ENCODE results near the gene CLSTN3.
"Not testable (repeated sequence)": the region's sequence is repeated elsewhere in the genome, so short reads cannot be mapped to it uniquely, and the experiment has no call there.

Gene CLSTN3

DNA sequence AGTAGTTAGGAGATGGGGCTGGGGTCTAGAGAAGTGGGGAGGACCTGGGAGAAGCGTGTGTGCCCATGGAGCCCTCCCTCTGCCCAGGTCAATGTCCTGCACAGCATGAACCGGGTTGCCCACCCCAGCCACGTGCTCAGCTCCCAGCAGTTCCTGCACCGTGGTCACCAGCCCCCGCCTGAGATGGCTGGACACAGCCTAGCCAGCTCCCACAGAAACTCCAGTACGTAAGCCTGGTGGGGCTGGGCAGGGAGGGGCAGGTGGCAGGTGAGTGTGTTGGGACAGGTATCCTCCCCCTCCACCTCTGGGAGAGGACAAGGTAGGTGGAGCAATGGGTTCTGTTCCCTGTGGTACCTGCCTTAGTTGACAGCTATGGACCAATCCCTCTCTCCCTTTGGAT, 20.7 kb downstream of the CLSTN3 start:
- DNase-seq (ENCODE audit: low read depth) = no peak

DNA sequence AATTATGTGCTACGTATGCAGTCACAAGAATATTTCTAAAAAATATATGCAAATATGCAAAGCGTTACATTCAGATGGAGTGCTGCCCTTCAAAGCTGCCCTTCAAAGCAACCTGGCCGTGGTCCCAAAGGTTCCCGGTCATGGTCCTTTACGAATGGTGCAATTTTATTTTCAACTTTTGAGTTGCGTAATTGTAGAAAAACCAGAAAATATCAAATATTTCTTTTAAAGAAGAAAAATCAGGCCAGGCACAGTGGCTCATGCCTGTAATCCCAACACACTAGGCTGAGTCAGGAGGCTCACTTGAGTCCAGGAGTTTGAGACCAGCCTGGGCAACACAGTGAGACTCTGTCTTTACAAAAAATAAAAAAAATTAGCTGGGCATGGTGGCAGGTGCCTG, 21.4 kb downstream of the CLSTN3 start:
- no peak for DNase-seq (ENCODE audit: low read depth)

GRCh38 chr12:7152818-7153217, 22.6 kb downstream of the CLSTN3 start:
- no peak for DNase-seq (ENCODE audit: low read depth)

DNA sequence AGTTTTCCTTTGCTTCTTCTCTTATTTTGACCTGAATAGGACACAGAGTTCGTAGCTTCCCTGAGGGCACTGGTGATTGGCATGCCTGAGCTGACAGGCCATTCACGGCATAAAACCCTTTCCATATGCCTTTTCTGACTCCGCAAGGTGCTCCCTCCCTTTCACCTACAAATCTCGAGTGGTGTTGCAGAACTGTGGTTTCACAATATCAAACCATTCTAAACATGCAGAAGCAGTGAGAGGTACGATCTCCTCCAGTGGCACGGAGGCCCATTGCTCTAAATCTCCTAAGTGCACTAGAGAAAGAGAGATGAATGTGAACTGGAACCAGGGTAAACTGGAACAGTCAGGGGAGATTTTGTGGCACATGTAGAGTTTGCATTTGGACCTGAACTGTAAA, 23.9 kb downstream of the CLSTN3 start:
- DNase-seq (ENCODE audit: low read depth) = no peak

GRCh38 chr12:7154901-7155470, 24.8 kb downstream of the CLSTN3 start:
- no peak for DNase-seq (ENCODE audit: low read depth)

- no peak for DNase-seq (ENCODE audit: low read depth)
Observed at GRCh38 chr12:7155471-7156034, 25.4 kb downstream of the CLSTN3 start.

GRCh38 chr12:7156259-7157197, 26.4 kb downstream of the CLSTN3 start:
- DNase-seq (ENCODE audit: low read depth) = no peak

DNA sequence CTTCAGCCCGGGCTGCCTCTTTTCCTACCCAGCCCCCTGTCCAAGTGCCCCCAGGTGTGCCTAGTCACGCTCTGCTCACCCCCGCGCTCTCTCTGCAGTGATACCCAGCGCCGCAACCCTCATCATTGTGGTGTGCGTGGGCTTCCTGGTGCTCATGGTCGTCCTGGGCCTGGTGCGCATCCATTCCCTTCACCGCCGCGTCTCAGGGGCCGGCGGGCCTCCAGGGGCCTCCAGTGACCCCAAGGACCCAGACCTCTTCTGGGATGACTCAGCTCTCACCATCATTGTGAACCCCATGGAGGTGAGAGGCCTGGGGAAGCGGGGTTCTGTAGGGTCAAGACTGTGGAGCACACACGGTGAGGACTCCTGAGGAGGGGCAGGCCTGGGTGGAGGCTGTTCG, 27.2 kb downstream of the CLSTN3 start:
- no peak for DNase-seq (ENCODE audit: low read depth)

- DNase-seq (ENCODE audit: low read depth) = no peak
Observed at GRCh38 chr12:7158781-7159609, 28.8 kb downstream of the CLSTN3 start.

- no peak for DNase-seq (ENCODE audit: low read depth)
Observed at GRCh38 chr12:7160183-7160582, 30.0 kb downstream of the CLSTN3 start.

DNA sequence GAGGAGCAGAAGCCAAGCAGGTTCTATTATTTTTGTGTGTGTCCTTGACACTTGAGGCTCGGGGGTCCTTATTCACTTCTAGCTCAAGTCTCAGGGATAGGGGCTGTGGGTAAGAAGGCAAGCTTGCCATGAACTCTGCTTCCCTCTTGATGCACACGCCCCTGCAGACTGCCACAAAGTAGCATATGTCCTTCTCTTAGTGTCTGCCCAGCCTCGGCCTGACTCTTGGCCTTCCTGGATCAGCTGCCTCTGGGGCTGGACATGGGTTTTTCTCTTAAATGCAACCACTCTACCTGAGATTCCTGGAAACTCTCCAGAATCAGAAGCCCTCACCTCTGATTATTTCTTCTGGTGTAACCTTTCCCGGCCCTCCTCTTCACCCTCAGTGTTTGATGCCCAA, 31.2 kb downstream of the CLSTN3 start:
- no peak for DNase-seq (ENCODE audit: low read depth)

GRCh38 chr12:7161811-7162210, 31.6 kb downstream of the CLSTN3 start:
- DNase-seq (ENCODE audit: low read depth) = no peak

- DNase-seq (ENCODE audit: low read depth) = no peak
Observed at GRCh38 chr12:7162691-7163114, 32.5 kb downstream of the CLSTN3 start.

- no peak for DNase-seq (ENCODE audit: low read depth)
Observed at GRCh38 chr12:7169951-7170350, 39.8 kb downstream of the CLSTN3 start.

DNA sequence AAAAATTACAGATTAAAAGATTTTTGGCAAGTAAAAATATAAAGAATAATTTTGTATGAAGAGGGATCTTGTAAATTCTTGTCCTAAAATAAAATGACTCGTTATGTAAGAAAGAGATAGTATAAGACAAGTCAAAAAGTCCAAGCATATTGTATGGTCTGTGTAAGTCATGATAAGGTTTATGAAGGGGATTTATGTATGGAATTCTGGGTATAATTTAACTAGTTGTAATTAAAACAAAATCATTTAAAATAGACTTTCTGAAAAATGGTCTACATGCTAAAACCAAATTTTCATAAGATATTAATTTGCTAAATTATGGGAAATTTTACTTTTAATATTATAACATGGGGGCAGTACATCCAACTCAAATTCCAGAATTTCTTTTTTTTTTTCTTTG, 41.7 kb downstream of the CLSTN3 start:
- no peak for DNase-seq (ENCODE audit: low read depth)

DNA sequence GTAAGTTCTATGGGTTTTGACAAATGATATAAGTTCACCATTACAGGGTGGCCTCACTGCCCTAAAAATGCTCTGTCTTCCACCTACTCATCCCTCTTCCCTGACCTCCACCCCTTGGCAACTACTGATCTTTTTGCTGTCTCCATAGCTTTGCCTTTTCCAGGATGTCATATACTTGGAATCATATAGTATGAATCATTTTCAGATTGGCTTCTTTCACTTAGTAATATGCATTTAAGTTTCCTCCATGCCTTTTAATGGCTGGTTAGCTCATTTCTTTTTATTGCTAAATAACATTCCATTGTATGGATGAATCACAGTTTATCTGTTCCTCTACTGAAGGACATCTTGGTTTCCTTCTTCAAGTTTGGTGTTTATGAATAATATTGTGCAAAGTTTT, 45.3 kb downstream of the CLSTN3 start:
- DNase-seq (ENCODE audit: low read depth) = no peak

DNA sequence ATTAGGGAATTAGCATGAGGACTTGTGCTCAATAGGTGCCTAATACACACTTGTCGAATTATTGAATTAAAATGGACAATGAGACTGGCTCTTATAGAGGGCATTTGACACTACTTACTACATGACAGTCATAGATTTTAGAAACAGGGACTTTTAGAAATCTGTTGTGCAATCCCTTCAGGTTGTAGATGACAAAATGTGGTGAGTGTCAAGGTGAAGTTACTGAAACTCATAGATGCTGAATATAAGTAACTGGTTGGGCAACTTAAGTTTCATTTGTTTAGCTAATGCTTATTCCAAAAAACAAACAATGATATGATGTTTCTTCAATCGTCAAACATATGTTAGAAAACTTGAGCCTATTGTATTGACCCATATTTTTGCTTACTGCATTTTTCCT, 46.4 kb downstream of the CLSTN3 start:
- no peak for DNase-seq (ENCODE audit: low read depth)

DNA sequence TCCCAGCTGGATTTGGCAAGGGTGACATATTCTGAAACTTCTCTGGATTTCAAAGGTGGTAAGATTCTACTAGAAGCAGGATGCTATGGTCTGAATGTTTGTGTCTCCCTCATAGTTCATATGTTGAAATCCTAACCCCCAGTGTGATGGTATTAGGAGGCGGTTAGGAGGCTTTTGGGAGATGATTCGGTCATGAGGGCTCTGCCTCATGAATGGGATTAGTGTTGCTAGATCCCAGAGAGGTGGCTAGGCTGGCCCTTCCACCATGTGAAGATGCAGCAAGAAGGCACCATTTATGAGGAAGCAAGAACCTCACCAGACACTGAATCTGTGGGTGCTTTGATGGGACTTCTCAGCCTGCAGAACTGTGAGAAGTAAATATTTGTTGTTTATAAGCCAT, 48.3 kb downstream of the CLSTN3 start:
- no peak for DNase-seq (ENCODE audit: low read depth)

DNA sequence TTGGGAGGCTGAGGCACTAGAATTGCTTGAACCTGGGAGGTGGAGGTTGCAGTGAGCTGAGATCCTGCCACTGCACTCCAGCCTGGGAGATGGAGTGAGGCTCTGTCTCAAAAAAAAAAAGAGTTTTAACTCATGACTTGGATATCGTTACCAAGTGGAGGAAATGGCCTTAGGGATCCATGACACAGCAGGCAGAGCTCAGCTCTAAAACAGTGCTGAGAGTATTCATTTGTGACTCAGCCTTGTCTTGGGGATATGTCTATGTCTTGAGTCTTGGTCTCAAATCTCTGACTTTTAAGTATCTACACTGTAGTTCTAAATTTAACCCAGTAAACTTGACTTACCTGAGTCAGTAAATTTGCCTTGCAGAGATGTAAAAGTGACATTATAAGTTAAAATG, 50.5 kb downstream of the CLSTN3 start:
- no peak for DNase-seq (ENCODE audit: low read depth)

GRCh38 chr12:7186058-7186457, 55.9 kb downstream of the CLSTN3 start:
- not testable (repeated sequence) for DNase-seq (ENCODE audit: low read depth)

- DNase-seq (ENCODE audit: low read depth) = peak; percentile 39
Observed at GRCh38 chr12:7188562-7189397, 58.6 kb downstream of the CLSTN3 start.

All from stimulated activated CD8-positive, alpha-beta memory T cell treated with anti-CD3 and anti-CD28 coated beads, Interleukin-4, amount 100 ng/mL, for 24 hours (primary cell).